ACHN (cell line): ENCODE results near the gene TOMM7.
"Not testable (repeated sequence)": the region's sequence is repeated elsewhere in the genome, so short reads cannot be mapped to it uniquely, and the experiment has no call there.

ENCODE experiments used
- DNase-seq: peaks from one replicate; pipeline ENCODE4 v3.0.0-alpha.2; 2015
- in situ Hi-C: cut with HindIII; loops from 2 replicates; pipeline ENCODE4 v1.10.0; 2017; ENCODE audit warnings: low sequenced_read_pairs, low pct_ligation_motif_present, low pct_unique_long_range_greater_than_20kb

The TOMM7 gene

GRCh38 chr7:22831602-22832305 lies 9.1 kb upstream of the TOMM7 start:
- in situ Hi-C loops = no loop called here

GRCh38 chr7:22827563-22827962 lies 4.9 kb upstream of the TOMM7 start:
- in situ Hi-C loops = no loop called here
- DNase-seq = no peak

More at GRCh38 chr7:22831602-22832305, 9.1 kb upstream of the TOMM7 start:
- no peak for DNase-seq

- DNase-seq = no peak
- in situ Hi-C loops = no loop called here
Observed at GRCh38 chr7:22826593-22826992, 3.9 kb upstream of the TOMM7 start.

- in situ Hi-C loops = no loop called here
- DNase-seq = no peak
Observed at GRCh38 chr7:22824760-22825159, 2.1 kb upstream of the TOMM7 start.

GRCh38 chr7:22823142-22823497 lies 471 bp upstream of the TOMM7 start:
- in situ Hi-C loops = no loop called here
- no peak for DNase-seq

- DNase-seq = peak; percentile 29
- in situ Hi-C loops = no loop called here
Observed at GRCh38 chr7:22821702-22822485, 755 bp downstream of the TOMM7 start.

GRCh38 chr7:22819476-22819875 lies 3.2 kb downstream of the TOMM7 start:
- no peak for DNase-seq
- in situ Hi-C loops = no loop called here

- in situ Hi-C loops = no loop called here
- peak; percentile 44 for DNase-seq
Observed at GRCh38 chr7:22814261-22815208, 8.1 kb downstream of the TOMM7 start.

- DNase-seq = no peak
- in situ Hi-C loops = no loop called here
Observed at GRCh38 chr7:22812353-22812752, 10.3 kb downstream of the TOMM7 start.

- no peak for DNase-seq
- in situ Hi-C loops = no loop called here
Observed at GRCh38 chr7:22811746-22812280, 10.8 kb downstream of the TOMM7 start.

GRCh38 chr7:22810843-22811242 lies 11.8 kb downstream of the TOMM7 start:
- in situ Hi-C loops = no loop called here
- no peak for DNase-seq

- in situ Hi-C loops = no loop called here
Observed at GRCh38 chr7:22809902-22810642, 12.6 kb downstream of the TOMM7 start.

GRCh38 chr7:22808140-22808539 lies 14.5 kb downstream of the TOMM7 start:
- DNase-seq = no peak
- in situ Hi-C loops = no loop called here

More at GRCh38 chr7:22809902-22810642, 12.6 kb downstream of the TOMM7 start:
- no peak for DNase-seq

GRCh38 chr7:22806752-22807151 lies 15.9 kb downstream of the TOMM7 start:
- DNase-seq = no peak
- in situ Hi-C loops = no loop called here

- DNase-seq = no peak
- in situ Hi-C loops = no loop called here
Observed at GRCh38 chr7:22805227-22805626, 17.4 kb downstream of the TOMM7 start.

- in situ Hi-C loops = not testable (repeated sequence)
Observed at GRCh38 chr7:22802831-22803230, 19.8 kb downstream of the TOMM7 start.

GRCh38 chr7:22802426-22802825 lies 20.2 kb downstream of the TOMM7 start:
- no peak for DNase-seq
- in situ Hi-C loops = no loop called here

More at GRCh38 chr7:22802831-22803230, 19.8 kb downstream of the TOMM7 start:
- not testable (repeated sequence) for DNase-seq

- no peak for DNase-seq
- in situ Hi-C loops = no loop called here
Observed at GRCh38 chr7:22801912-22802311, 20.7 kb downstream of the TOMM7 start.
